DND-41 (cell line): ENCODE results near the gene MT1M.

Source experiments
- ATAC-seq: fragments of 200-7000 bp; cut with Tn5 transposase; 3 replicates; pipeline ENCODE4 v1.9.1; 2021; ENCODE audit warnings: low read depth; ENCODE audit not compliant: insufficient read depth
- DNase-seq: peaks from one replicate; pipeline ENCODE4 v3.0.0-alpha.2; 2020
- H2AFZ ChIP-seq: 2 replicates; pipeline ENCODE4 v1.6.0; 2012; ENCODE audit warnings: low read depth, low read length
- H3K27ac ChIP-seq: 2 replicates; pipeline ENCODE4 v1.5.1; 2012; ENCODE audit warnings: low read length, inconsistent platforms
- H3K27me3 ChIP-seq: fragments of 200-600 bp; sonication (generic); 2 replicates; pipeline ENCODE4 v1.6.0; 2012; ENCODE audit warnings: low read length, mild to moderate bottlenecking, inconsistent platforms; ENCODE audit not compliant: insufficient read depth, poor library complexity
- H3K36me3 ChIP-seq: 2 replicates; pipeline ENCODE4 v1.5.1; 2012; ENCODE audit warnings: low read length, inconsistent platforms; ENCODE audit not compliant: insufficient read depth
- H3K4me1 ChIP-seq: 2 replicates; pipeline ENCODE4 v1.5.1; 2012; ENCODE audit warnings: mild to moderate bottlenecking, low read length; ENCODE audit not compliant: insufficient read depth
- H3K4me2 ChIP-seq: 2 replicates; pipeline ENCODE4 v1.6.0; 2012; ENCODE audit warnings: mild to moderate bottlenecking, moderate library complexity, low read length, inconsistent platforms; ENCODE audit not compliant: insufficient read depth
- H3K4me3 ChIP-seq, 2 experiments: fragments of 200-600 bp in 1 of 2; shearing (Covaris generic) in 1 of 2; 2 replicates each; pipeline ENCODE4 v1.5.1; 2012 to 2016; ENCODE audit warnings: inconsistent platforms in 2 of 2, low read length in 2 of 2, mild to moderate bottlenecking in 2 of 2, low read depth in 1 of 2, moderate library complexity in 1 of 2
- H3K79me2 ChIP-seq: 2 replicates; pipeline ENCODE4 v1.6.0; 2012; ENCODE audit warnings: low read length, inconsistent platforms; ENCODE audit not compliant: insufficient read depth
- H3K9ac ChIP-seq: 2 replicates; pipeline ENCODE4 v1.6.0; 2012; ENCODE audit warnings: low read depth, mild to moderate bottlenecking, inconsistent platforms, low read length, moderate library complexity
- H3K9me3 ChIP-seq: 2 replicates; pipeline ENCODE4 v1.5.1; 2012; ENCODE audit warnings: low read length, moderate library complexity, mild to moderate bottlenecking, inconsistent platforms; ENCODE audit not compliant: insufficient read depth, severe bottlenecking
- H4K20me1 ChIP-seq: 2 replicates; pipeline ENCODE4 v1.6.0; 2012; ENCODE audit warnings: low read length; ENCODE audit not compliant: insufficient read depth
- CTCF ChIP-seq: IDR thresholded peaks from 2 replicates; pipeline ENCODE4 v1.5.1; 2012; ENCODE audit warnings: borderline replicate concordance, low read length, moderate library complexity, mild to moderate bottlenecking; ENCODE audit not compliant: poor library complexity, severe bottlenecking; ENCODE audit errors: extremely low read depth
- EZH2 ChIP-seq: IDR thresholded peaks from 3 replicates; pipeline ENCODE4 v1.6.1; 2012; ENCODE audit warnings: borderline replicate concordance, low read depth, mild to moderate bottlenecking, moderate library complexity, low read length, inconsistent platforms; ENCODE audit not compliant: severe bottlenecking

The MT1M gene

DNA sequence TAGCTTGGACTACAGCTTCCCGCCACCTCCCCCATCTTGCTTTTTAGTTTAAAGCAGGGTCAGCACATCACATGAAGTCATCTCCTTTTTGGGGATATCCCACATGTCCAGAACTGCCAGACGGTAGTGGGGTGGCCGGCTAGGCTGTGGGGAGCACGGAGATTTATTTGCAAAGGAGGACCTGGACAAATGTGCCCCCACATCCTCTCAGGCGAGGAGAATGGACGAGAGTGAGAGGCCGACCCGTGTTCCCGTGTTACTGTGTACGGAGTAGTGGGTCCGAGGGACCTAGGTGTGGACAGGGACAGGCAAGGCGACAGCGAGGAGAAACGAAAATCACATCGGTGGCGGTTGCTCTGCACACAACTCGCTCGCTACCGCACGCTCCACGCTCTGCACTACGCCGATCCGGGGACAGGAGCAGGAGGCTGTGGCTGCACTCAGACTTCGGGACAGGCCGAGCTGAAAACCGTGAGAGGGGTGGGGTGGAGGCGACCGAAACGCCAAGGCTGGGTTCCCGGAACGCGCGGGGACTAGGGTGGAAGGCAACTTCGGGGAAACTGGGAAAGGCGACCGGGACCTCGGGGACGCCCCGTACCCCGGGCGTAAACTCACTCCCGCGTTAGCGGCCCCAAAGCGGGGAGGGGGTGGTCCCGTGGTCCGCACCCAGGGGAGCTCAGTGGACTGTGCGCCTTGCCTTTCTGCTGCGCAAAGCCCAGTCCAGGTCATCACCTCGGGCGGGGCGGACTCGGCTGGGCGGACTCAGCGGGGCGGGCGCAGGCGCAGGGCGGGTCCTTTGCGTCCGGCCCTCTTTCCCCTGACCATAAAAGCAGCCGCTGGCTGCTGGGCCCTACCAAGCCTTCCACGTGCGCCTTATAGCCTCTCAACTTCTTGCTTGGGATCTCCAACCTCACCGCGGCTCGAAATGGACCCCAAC lies 5.6 kb downstream of the MT1M start, which contains the start of gene MT1A:
TSS of gene MT1A (plus strand) at position 853 of the 937 bp plus-strand sequence. CDS start at position 926, 73 bp downstream.
- DNase-seq: no peak
- Histone ChIP-seq H3K4me3 (no peak within 1 kb of the TSS), H3K4me1 (no peaks in the 10 kb centered on the region), H3K36me3 (no peaks in the 10 kb centered on the region), H4K20me1 (no peaks in the 10 kb centered on the region), H2AFZ (no peak within 1 kb of the TSS), H3K4me2 (no peak within 1 kb of the TSS), H3K79me2 (no peaks in the 10 kb centered on the region), H3K27ac (no peak within 1 kb of the TSS), H3K9me3 (no peaks in the 10 kb centered on the region), H3K9ac (no peak within 1 kb of the TSS), H3K27me3 (peaks cover 34% of the 10 kb centered on the region)
- no peak for ATAC-seq
- TF ChIP-seq CTCF (no peak), EZH2 (no peak)

- Histone ChIP-seq H3K4me1 (no peaks in the 10 kb centered on the region), H3K79me2 (no peaks in the 10 kb centered on the region), H3K4me2 (no peak overlapping the region), H3K27me3 (peaks cover 38% of the 10 kb centered on the region), H4K20me1 (no peaks in the 10 kb centered on the region), H3K4me3 (no peak overlapping the region), H3K9ac (no peak overlapping the region), H3K36me3 (no peaks in the 10 kb centered on the region), H2AFZ (no peak overlapping the region), H3K27ac (no peak overlapping the region), H3K9me3 (no peaks in the 10 kb centered on the region)
- ATAC-seq (no peak), DNase-seq (no peak)
- TF ChIP-seq EZH2: no peak
- no peak for TF ChIP-seq CTCF
Measured at GRCh38 chr16:56639045-56639444, 6.6 kb downstream of the MT1M start.

DNA sequence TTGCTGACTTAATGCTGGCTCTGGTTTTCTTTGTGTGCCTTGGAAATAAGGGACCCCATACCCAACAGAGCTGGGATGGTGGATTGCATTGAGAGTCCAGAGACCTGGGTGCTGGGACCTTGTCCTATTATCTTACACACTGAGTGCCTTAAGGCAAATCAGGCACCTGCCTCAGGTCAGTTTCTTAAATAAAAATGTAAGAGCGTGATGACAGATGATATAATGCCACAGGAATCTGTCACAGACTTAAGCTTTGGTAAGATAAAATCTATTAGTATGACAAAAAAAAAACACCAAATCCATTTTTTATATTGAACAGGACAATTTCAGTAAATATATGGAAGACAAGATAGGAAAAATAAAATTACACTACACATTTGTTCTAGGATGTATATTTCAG lies 7.6 kb downstream of the MT1M start:
- no peak for TF ChIP-seq CTCF
- TF ChIP-seq EZH2: no peak
- peaks cover 44% of the 10 kb centered on the region for H3K27me3 ChIP-seq

More for the DNA sequence above, 7.6 kb downstream of the MT1M start:
- no peaks in the 10 kb centered on the region for H3K4me1 ChIP-seq
- no peaks in the 10 kb centered on the region for H3K9me3 ChIP-seq
- no peak for ATAC-seq
- H2AFZ ChIP-seq: no peak overlapping the region
- no peak overlapping the region for H3K4me3 ChIP-seq
- no peaks in the 10 kb centered on the region for H3K79me2 ChIP-seq
- H4K20me1 ChIP-seq: no peaks in the 10 kb centered on the region
- H3K9ac ChIP-seq: no peak overlapping the region
- H3K27ac ChIP-seq: no peak overlapping the region
- DNase-seq: no peak
- H3K4me2 ChIP-seq: no peak overlapping the region
- no peaks in the 10 kb centered on the region for H3K36me3 ChIP-seq
